Activated T-helper 1 cell treated with Interleukin-2 at 50 U/mL for 16 hours (primary cell): ENCODE measurements around the gene SMIM41.

Experiments
- DNase-seq: peaks from one replicate; pipeline ENCODE4 v3.0.0-alpha.2; 2020; ENCODE audit warnings: low read depth

Gene SMIM41

DNA sequence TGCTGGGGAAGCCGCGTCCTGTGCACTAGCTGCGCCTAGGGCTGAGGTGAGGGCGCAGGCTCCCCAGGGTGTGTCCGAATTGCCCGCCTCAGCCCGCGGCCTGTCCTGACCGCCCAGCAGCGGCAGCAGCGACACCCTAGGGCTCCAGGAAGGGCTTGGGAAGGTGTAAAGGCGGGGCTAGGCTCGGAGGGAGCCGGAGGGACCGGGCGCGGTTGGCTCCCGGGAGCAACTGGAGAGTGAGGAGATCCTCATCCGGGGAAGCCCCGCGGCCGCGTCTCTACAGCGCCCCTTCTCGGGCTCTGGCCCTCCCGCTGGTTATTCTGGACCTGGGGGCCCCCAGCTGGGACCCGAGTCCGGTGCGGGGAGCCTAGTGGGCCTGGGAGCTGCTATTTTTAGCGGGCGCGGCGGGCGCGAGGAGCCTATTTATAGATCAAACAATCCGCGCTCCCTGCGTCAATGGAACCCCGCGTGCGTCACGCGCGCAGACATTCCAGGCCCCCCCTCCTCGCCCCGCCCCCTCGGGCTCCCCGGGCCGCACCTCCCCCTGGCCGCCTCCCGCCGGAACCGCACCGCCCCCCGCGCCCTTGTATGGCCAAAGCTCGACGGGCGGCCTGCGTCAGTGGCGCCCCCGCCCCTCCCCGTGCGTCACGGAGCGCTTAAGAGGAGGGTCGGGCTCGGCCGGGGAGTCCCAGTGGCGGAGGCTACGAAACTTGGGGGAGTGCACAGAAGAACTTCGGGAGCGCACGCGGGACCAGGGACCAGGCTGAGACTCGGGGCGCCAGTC, 28.6 kb upstream of the SMIM41 start, which contains the start of gene NR4A1:
Gene NR4A1, plus strand, starts transcription at position 685 of the 784 bp plus-strand sequence. CDS start 2,887 bp downstream, outside the sequence.
- peak; percentile 98 for DNase-seq

DNA sequence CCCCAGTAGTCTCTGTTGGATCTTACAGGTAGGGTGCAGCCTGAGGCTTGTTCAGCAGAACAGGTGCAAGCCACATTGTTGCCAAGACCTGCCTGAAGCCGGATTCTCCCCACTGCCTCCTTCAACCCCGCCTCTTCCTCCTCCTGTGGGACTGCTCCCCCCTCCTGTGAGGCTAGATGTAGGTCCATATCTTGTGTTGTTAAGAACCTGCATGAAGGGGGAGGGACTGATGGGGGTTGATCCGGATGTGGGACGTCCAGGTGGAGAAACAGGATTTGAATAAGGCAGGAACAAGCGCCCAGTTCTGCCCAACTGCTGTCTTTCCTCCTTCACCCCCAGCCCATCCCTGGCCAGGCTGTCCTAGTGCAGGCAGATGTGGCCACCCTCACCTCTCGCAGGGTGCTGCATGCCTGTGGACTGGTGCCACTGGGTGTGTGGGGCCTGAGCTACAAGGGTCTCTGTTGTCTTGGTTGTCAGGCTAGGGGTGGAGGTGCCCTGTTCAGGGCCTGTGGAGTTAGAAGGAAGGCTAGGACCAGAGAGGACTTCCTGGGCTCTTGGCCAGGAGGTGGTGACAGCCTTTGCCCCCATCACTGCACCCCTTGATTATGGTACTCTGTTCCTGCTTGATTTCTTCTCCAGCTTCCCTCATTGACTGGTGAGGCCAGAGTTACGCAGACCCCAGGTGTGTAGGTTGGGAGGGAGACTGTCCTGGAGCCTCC, 26.9 kb upstream of the SMIM41 start:
- DNase-seq, result no peak

DNA sequence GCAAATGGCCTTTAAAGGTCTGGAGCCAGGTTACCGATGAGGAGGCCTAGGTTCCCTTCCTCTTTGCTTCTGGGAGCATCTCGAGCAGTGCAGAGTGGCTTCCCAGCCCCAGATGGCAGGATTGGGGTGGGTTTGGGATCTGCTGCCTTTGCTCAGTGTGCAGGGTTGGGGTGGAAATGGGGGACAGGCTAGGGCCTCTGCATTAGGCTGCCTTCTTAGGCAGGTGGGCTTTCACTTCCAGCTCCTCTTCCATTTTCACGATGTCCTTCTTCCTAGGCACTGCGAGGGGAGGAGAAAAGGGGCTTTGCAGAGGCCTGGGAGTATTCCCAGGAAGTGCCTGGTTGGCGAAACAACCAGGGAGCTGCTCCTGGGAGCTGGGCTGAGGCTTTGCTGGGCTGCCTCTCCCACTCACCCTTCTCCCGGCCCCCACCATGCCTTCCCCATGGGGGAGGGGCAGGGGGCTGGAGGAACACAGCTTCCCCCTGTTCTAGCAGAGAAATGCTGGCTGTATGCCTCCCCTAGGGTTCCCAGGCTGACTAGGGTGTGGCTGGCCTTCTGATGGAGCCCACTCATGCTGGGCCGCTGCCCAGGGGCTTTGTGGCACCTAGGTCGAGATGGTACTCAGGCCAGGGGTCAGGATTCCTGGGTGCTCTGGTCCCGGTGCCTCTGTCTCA, 25.8 kb upstream of the SMIM41 start:
- DNase-seq, result no peak

DNA sequence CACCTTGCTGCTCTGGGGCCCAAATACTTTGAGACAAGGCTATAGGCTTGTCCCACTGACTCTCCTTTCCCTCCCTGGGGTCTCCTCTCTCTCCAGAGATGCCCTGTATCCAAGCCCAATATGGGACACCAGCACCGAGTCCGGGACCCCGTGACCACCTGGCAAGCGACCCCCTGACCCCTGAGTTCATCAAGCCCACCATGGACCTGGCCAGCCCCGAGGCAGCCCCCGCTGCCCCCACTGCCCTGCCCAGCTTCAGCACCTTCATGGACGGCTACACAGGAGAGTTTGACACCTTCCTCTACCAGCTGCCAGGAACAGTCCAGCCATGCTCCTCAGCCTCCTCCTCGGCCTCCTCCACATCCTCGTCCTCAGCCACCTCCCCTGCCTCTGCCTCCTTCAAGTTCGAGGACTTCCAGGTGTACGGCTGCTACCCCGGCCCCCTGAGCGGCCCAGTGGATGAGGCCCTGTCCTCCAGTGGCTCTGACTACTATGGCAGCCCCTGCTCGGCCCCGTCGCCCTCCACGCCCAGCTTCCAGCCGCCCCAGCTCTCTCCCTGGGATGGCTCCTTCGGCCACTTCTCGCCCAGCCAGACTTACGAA, 25.2 kb upstream of the SMIM41 start:
- DNase-seq, result no peak

GRCh38 chr12:52054833-52055730, 24.4 kb upstream of the SMIM41 start:
- DNase-seq, result no peak

- DNase-seq, result no peak
Measured at GRCh38 chr12:52055731-52056711, 23.5 kb upstream of the SMIM41 start.

DNA sequence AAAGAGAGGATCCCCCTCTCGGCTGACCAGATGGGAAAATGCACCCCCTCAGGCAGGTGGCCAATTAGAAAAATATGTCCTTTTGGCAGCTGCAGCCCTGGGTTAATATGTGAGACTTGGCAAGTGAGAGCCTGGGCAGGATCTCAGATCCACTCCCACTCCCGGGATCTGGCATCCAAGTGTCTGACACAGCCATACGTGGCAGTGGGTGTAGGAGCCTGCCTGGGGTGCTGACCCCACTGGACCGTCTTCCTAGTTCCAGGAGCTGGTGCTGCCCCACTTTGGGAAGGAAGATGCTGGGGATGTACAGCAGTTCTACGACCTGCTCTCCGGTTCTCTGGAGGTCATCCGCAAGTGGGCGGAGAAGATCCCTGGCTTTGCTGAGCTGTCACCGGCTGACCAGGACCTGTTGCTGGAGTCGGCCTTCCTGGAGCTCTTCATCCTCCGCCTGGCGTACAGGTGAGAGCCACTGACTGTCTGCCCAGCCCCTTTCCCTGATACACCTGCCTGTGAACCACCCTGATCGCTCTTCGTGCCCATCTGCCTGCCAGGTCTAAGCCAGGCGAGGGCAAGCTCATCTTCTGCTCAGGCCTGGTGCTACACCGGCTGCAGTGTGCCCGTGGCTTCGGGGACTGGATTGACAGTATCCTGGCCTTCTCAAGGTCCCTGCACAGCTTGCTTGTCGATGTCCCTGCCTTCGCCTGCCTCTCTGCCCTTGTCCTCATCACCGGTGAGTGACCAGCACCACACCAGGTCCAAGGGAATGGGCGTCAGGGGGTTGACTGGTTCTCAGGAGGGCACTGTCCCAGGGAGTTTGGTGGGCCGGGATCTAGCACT, 22.5 kb upstream of the SMIM41 start:
- DNase-seq, result no peak

DNA sequence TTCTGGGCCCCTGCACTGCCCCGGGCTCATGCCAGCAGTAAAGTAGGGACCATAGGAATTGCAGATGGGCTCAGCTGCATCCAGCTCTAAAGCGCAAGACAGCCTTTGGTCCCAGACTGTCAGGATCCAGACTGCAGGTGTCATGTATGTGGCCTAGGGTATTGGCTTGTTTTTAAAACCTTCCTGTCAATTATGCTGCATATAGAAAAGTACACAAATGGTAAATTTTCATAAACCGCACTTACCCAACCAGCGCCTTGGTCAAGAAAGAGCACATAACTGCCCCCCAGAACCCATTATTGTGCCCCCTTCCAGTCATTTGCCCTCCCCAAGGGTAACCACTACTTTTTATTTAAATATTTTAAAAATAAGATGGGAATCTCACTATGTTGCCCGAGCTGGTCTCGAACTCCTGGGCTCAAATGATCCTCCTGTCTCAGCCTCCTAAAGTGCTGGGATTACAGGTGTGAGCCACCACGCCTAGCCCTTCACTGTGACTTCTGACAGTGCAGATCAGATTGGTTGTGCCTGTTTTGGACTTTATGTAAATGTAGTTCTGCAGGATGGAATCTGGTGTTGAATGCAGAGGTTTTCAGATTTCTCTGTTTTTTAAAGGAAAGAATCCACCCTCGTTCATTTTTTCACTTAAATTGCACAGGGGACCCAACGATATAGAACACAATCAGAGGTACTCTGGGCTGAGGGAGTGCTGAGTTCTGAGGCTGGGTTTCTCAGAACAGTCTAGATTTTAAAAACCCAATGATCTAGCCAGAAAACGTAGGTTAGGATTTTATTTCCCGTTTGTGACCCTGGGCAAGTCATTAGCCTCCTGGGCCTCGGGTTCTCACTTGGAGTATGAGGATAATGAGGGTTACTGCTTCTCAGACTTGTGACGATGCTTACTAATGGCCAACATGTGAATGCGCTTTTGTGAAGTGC, 21.6 kb upstream of the SMIM41 start:
- no peak for DNase-seq

- no peak for DNase-seq
Measured at GRCh38 chr12:52058631-52059361, 20.7 kb upstream of the SMIM41 start.

GRCh38 chr12:52059582-52060497, 19.7 kb upstream of the SMIM41 start:
- DNase-seq, result no peak

DNA sequence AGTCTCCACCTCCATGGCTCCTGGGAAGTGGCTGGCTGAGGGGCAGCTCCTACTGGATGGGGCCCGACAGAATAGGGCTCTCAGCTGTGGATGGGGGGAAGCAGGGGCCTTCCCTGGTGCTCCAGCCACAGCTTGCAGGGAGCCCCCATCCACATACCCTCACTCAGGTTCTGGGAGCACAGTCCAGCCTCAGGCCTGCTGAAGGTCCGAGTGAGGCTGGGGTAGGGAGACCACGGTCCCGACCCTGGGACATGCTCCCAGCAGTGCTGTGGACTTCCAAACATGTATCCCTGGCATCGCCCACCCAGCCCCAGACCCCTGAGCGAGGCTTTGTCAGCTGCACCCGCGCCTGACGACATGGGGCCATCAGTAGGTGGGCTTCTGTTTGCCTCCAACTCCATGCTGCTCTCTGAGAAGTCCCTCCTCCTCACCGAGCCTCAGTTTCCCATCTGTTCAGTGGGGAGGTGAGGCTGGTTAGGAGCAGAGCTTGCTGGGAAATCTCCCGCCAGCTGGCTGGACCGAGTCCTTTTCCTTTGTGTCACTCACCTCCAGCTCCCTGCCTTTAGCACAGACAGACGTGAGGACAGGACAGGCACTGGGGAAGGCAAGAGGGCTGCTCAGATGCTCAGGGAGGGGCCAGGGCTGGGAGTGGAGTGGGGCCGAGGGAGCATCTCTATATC, 18.9 kb upstream of the SMIM41 start:
- no peak for DNase-seq

GRCh38 chr12:52061470-52062166, 17.9 kb upstream of the SMIM41 start:
- no peak for DNase-seq

GRCh38 chr12:52062167-52063081, 17.1 kb upstream of the SMIM41 start:
- no peak for DNase-seq
